GM18526 (cell line): ENCODE measurements around the gene TULP4.

Source experiments
- POLR2A ChIP-seq: IDR thresholded peaks from 3 replicates; pipeline ENCODE4 v1.6.1; 2011; ENCODE audit not compliant: insufficient read length; ENCODE audit errors: extremely low read depth

The TULP4 gene

DNA sequence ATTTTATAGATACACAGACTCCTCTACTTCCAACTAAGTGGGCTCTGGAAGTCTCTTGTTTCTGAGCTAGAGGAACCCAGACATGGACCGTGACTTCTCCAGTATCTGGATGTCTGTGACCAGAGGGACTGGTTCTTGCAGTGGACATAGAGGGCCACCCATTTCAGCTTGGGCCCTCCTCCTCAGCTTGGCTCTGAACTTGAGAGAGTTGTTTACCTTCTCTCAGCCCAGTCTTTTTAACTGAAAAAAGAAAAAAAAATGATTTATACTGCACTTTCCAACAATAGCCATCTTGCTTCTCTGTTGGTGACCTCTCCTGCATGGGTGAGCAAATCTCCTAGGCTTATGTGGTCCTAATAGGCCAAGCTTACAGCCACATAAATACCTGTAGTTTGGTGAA lies 187.3 kb downstream of the TULP4 start:
- no peak for TF ChIP-seq POLR2A

DNA sequence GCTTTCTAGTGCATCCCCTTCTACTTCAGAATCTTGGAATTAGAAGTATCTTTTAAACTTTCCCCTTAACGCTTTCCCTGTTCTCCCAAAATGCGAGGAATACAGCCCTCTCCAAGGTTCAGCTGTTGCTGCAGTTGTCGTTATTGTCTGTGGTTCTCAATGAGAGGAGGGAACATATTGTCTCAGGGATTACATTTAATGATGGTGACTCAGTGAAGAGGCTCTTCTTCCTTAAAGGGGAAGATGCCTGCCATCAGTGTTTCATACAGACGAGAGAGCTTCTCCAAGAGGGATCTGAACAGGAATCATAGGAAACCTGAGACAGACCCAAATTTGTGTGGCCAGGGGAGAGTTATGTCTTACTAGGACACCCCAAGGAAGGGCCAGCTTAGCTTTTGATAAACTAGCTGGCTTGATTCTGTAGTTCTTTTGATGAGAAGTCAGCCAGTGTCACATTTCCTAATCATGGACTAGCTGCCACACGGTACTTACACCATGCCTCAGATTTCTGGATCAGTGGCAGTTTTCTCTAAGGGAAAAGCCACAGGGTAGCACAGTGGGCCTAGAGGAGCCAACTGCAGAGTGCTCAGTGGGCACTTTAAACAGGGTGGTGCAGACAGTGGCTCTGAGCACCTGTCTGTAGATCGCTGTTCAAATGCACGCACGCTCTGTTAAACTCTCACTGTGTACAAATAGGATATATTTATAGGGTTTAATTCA lies 187.9 kb downstream of the TULP4 start:
- no peak for TF ChIP-seq POLR2A

DNA sequence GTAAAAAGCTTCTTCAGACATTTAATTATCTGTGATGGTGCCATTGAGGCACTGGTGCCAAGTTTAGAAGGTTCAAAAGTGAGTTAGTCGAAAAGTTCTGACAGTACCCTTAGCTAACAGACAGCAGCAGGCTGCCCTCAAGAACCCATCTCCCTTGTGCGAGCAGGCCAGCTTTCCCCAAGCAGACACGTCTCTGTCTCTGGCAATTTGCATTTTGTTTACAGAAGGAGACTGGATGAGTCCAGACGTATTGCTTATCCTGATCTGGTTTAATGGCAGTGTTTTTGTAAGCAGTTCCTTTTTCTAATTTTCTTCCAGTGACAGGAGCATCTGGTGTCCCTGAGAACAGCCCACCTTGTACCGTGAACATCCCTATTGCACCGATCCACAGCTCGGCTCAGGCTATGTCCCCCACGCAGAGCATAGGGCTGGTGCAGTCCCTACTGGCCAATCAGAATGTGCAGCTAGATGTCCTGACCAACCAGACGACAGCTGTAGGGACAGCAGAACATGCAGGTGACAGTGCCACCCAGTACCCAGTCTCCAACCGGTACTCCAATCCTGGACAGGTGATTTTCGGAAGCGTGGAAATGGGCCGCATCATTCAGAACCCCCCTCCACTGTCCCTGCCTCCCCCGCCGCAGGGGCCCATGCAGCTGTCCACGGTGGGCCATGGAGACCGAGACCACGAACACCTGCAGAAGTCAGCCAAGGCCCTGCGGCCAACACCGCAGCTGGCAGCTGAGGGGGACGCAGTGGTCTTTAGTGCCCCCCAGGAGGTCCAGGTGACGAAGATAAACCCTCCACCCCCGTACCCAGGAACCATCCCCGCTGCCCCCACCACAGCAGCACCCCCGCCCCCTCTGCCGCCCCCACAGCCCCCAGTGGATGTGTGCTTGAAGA lies 189.3 kb downstream of the TULP4 start:
- no peak for TF ChIP-seq POLR2A

DNA sequence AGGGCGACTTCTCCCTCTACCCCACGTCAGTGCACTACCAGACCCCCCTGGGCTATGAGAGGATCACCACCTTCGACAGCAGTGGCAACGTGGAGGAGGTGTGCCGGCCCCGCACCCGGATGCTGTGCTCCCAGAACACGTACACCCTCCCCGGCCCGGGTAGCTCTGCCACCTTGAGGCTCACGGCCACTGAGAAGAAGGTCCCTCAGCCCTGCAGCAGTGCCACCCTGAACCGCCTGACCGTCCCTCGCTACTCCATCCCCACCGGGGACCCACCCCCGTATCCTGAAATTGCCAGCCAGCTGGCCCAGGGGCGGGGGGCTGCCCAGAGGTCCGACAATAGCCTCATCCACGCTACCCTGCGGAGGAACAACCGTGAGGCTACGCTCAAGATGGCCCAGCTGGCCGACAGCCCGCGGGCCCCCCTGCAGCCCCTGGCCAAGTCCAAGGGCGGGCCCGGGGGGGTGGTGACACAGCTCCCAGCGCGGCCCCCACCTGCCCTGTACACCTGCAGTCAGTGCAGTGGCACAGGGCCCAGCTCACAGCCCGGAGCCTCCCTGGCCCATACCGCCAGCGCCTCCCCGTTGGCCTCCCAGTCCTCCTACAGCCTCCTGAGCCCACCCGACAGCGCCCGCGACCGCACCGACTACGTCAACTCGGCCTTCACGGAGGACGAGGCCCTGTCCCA lies 190.1 kb downstream of the TULP4 start:
- no peak for TF ChIP-seq POLR2A

- TF ChIP-seq POLR2A, result no peak
These were observed 191.0 kb downstream of the TULP4 start for GRCh38 chr6:158503222-158503621.

DNA sequence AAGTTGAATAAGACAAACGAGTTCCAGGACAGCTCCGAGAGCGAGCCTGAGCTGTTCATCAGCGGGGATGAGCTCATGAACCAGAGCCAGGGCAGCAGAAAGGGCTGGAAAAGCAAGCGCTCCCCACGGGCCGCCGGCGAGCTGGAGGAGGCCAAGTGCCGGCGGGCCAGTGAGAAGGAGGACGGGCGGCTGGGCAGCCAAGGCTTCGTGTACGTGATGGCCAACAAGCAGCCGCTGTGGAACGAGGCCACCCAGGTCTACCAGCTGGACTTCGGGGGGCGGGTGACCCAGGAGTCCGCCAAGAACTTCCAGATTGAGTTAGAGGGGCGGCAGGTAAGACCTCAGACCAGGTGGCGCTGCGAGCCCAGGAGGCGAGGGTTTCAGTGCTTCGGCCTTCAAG lies 191.6 kb downstream of the TULP4 start:
- no peak for TF ChIP-seq POLR2A

DNA sequence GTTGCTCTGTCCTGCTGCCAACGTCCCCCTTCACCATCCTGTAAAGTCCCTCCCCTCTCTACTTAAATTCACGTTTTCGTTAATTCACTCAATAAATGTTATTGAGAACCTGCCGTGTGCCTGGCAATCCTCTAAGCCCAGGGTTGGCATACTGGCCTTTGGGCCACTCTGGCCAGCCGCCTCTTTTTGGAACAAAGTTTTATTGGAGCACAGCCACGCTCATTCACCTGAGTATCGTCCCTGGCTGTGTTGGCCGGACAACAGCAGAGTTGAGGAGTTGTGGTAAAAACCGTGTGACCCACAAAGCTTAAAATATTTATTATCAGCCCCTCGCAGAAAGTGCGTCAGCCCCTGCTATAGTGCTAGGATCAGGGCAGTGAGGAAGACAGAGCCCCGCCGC lies 192.9 kb downstream of the TULP4 start:
- TF ChIP-seq POLR2A, result no peak

DNA sequence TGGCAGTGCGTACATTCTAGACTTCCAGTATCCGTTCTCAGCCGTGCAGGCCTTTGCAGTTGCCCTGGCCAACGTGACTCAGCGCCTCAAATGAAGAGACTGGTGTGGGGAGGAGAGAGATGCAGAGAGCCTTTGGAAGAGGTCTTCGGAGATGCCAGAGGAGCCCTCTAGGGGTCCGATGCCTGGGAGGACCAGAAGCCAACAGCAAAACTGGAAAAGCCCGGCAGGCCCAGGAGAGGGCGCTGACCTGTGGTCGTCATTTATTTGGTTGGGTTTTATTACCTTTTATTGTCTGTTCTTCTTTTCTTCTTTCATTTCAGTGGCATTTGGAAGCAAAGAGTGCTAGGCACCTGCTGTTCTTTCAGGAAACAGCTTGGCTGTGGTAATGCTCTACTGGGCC lies 194.3 kb downstream of the TULP4 start:
- TF ChIP-seq POLR2A, result no peak

DNA sequence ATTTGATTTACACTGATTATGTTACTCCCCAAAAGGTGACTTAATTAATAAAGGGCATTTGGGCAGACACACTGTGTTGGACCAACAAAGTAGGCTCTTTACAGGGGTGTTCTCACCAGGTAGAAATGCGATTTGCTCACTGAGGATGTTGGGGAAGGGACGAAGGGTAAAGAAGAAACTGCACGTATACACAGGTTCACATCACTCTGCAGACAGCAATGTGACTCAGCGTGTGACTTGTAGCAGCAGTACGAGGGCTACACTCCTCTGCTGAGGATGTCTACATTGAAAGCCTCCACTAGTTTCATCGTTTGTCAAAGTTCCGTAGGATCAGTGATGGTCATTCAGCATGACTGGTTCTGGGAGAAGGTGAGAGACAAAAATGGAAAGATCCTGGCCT lies 194.9 kb downstream of the TULP4 start:
- TF ChIP-seq POLR2A, result no peak

GRCh38 chr6:158508450-158508849 lies 196.2 kb downstream of the TULP4 start:
- TF ChIP-seq POLR2A, result no peak

- TF ChIP-seq POLR2A, result no peak
These were observed 197.2 kb downstream of the TULP4 start for GRCh38 chr6:158509465-158509864.

- TF ChIP-seq POLR2A, result no peak
These were observed 200.5 kb downstream of the TULP4 start for GRCh38 chr6:158512809-158513208.

DNA sequence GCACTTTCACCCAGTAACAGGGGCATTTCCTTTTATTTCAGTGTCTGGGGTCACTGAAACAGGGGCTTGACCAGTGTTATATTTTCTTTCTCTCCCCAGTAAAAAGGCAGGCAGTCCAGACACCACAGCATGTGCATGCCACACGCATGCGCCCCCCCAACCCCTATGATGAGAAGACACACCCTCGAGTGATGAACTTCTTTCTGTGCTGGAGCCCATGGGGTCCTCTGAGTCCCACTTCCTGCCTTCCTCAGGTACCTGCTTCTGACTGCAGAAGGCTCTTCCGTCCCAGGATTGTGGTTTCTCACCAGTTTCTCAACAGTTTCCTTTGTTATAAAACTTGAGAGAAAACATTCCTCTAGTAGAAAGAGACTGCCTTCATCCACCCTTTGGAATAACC lies 201.9 kb downstream of the TULP4 start:
- TF ChIP-seq POLR2A, result no peak

DNA sequence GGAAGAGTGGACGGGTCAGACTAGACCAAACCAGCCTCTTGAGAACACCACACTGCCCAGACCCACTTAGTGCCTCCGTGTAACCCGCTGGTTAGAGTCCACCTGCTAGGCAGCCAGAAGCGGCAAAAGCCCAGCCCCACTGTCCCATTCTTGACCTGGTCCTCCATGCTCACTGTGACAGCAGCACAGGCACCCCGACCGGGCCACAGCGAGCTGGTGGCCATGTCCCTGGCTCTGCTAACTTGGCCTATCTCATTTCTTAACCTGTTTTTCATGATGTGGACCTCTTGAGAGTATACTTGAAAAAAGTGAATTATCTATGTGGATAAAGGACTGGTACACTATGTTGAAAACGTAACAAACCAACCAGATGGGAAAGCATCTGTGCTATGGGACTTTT lies 202.7 kb downstream of the TULP4 start:
- no peak for TF ChIP-seq POLR2A

DNA sequence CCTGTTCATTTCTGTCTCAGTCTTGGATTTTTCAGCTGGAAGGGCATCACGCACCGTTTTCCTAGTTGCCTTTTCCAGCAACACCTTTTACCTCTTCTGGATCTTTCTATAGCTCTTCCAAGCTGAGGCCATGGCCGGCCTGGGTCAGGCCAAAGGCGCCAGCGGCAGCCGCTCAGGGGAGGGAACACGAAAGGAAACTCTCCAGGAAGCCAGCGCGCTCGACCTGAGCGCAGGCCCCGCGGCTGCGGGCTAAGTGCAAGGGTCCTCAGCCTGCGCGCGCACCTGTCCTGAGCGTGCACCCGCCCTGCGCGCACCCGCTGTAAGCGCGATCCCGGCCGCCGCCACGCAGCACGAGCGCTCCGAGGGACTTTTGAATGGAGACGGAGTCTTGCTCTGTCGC lies 203.8 kb downstream of the TULP4 start:
- no peak for TF ChIP-seq POLR2A

- no peak for TF ChIP-seq POLR2A
These were observed 204.8 kb downstream of the TULP4 start for GRCh38 chr6:158517038-158517437.
